OCI-LY3 (cell line): Measurements from ENCODE around the gene ARPC5.
A peak's percentile ranks its signal among the peaks of the same experiment; 100 is the strongest.

Experiments
- H2AFZ ChIP-seq: fragments of 200-600, 300-600 bp; shearing (Covaris generic); 2 replicates; pipeline ENCODE4 v1.6.0; 2014; ENCODE audit warnings: antibody characterized with exemption, low read depth, low read length
- H3K27ac ChIP-seq: fragments of 200-600, 300-600 bp; sonication (generic); 2 replicates; pipeline ENCODE4 v1.5.1; 2014; ENCODE audit warnings: mild to moderate bottlenecking, low read length, moderate library complexity, mixed read lengths
- H3K27me3 ChIP-seq: fragments of 200-600, 300-600 bp; sonication (generic); 2 replicates; pipeline ENCODE4 v1.6.1; 2014; ENCODE audit warnings: low read depth, low read length, mixed read lengths
- H3K36me3 ChIP-seq: fragments of 200-600, 300-600 bp; sonication (generic); replicated peaks from 2 replicates; pipeline ENCODE3; 2014; ENCODE audit warnings: low read depth, low read length, mixed read lengths
- H3K4me1 ChIP-seq: fragments of 300-600, 200-600 bp; sonication (generic); 2 replicates; pipeline ENCODE4 v1.6.1; 2014; ENCODE audit warnings: low read length, mixed read lengths
- H3K4me2 ChIP-seq: fragments of 200-600, 300-600 bp; sonication (generic); 2 replicates; pipeline ENCODE4 v1.6.1; 2014; ENCODE audit warnings: low read length, mixed read lengths
- H3K4me3 ChIP-seq: fragments of 300-600, 200-600 bp; sonication (generic); 2 replicates; pipeline ENCODE4 v1.5.1; 2014; ENCODE audit warnings: antibody characterized with exemption, mild to moderate bottlenecking, low read length, moderate library complexity
- H3K79me2 ChIP-seq: fragments of 300-600, 200-600 bp; shearing (Covaris generic); 2 replicates; pipeline ENCODE4 v1.6.1; 2014; ENCODE audit warnings: mild to moderate bottlenecking, low read length, mixed read lengths
- H3K9ac ChIP-seq: fragments of 300-600, 200-600 bp; shearing (Covaris generic); 2 replicates; pipeline ENCODE4 v1.6.0; 2014; ENCODE audit warnings: mild to moderate bottlenecking, low read length, moderate library complexity
- H3K9me3 ChIP-seq: fragments of 200-600, 300-600 bp; shearing (Covaris generic); 2 replicates; pipeline ENCODE4 v1.6.1; 2014; ENCODE audit warnings: low read length, mixed read lengths; ENCODE audit not compliant: insufficient read depth
- H4K20me1 ChIP-seq: fragments of 200-600, 300-600 bp; sonication (generic); 2 replicates; pipeline ENCODE4 v1.6.1; 2016; ENCODE audit warnings: low read length, mixed read lengths; ENCODE audit not compliant: insufficient read depth
- EZH2phosphoT487 ChIP-seq: fragments of 200-600 bp; shearing (Covaris generic); IDR thresholded peaks from 2 replicates; pipeline ENCODE4 v1.6.1; 2018; ENCODE audit warnings: antibody characterized with exemption, mixed run types, low read depth
- TF ChIP-seq, protein P1 (sequence below): fragments of 200-600, 300-600 bp; sonication (generic); IDR thresholded peaks from 2 replicates; pipeline ENCODE4 v1.5.1; 2014; ENCODE audit warnings: antibody characterized with exemption, low read length, low read depth

ARPC5 gene

DNA sequence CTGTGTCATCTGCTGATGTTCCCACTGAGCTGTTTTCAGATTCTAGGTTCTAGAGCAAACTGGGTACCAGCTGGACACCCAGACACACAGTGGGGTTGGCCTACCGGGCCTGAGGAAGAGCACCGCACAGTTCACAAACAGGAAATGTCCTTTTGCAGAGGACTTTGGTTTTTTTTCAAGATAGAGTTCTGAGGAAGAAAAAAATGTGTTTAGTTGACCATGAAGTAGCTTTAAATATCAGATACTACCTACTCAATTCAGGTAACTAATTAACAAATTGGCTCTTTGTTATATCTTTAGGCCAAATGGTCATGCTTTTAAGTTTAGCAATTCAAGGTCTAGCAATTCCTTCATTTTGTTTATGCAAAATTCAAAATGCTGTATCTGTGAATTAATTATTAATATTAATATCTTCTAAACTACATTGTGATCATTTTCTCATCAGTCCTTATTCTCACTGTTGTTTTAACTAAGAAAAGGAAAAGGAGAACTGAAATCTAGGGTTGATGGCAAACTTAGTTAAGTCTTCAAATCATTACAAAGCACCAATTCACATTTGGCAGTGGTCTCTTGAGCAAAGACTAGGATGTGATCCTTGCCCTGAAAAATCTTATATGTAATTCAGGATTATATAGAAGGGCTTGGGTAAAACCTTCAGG lies 28.1 kb downstream of the ARPC5 start:
- Histone ChIP-seq H3K79me2 (peaks cover 23% of the 10 kb centered on the region), H2AFZ (peak overlapping the region; percentile 18; the same call in 1 of the 2 replicates), H3K9me3 (no peaks in the 10 kb centered on the region), H3K27ac (peak overlapping the region; percentile 93), H3K9ac (peak overlapping the region; percentile 77), H4K20me1 (no peaks in the 10 kb centered on the region), H3K4me2 (peak overlapping the region; percentile 80), H3K4me1 (peaks cover 91% of the 10 kb centered on the region), H3K4me3 (peak overlapping the region; percentile 28), H3K27me3 (no peaks in the 10 kb centered on the region), H3K36me3 (no peaks in the 10 kb centered on the region)
- no peak for TF ChIP-seq EZH2phosphoT487
- TF ChIP-seq, protein P1, sequence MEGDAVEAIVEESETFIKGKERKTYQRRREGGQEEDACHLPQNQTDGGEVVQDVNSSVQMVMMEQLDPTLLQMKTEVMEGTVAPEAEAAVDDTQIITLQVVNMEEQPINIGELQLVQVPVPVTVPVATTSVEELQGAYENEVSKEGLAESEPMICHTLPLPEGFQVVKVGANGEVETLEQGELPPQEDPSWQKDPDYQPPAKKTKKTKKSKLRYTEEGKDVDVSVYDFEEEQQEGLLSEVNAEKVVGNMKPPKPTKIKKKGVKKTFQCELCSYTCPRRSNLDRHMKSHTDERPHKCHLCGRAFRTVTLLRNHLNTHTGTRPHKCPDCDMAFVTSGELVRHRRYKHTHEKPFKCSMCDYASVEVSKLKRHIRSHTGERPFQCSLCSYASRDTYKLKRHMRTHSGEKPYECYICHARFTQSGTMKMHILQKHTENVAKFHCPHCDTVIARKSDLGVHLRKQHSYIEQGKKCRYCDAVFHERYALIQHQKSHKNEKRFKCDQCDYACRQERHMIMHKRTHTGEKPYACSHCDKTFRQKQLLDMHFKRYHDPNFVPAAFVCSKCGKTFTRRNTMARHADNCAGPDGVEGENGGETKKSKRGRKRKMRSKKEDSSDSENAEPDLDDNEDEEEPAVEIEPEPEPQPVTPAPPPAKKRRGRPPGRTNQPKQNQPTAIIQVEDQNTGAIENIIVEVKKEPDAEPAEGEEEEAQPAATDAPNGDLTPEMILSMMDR = no peak

DNA sequence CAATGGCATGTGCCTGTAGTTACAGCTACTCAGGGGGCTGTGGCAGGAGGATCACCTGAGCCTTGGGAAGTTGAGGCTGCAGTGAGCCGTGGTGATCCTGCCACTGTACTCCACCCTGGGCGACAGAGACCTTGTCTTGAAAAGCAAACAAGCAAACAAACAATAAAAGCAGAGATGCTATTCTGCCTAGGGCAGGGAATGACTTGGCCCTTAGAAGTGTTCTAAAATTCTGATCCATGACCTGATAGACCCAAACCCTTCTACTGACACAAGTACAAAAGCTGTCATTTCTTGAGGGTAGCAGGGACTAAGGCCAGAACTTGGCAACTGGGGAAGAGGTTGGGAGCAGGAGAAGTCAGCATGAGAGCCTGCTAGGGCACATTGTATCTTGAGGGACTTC lies 29.7 kb downstream of the ARPC5 start:
- H3K27me3 ChIP-seq = no peaks in the 10 kb centered on the region
- no peaks in the 10 kb centered on the region for H4K20me1 ChIP-seq
- H3K36me3 ChIP-seq = no peaks in the 10 kb centered on the region
- H2AFZ ChIP-seq = 0 out of 2 replicates have a peak overlapping the region, but pooled peaks have one; percentile 9
- H3K9ac ChIP-seq = peak overlapping the region; percentile 77
- no peak for TF ChIP-seq EZH2phosphoT487
- TF ChIP-seq, protein P1 = no peak
- H3K9me3 ChIP-seq = no peaks in the 10 kb centered on the region
- peak overlapping the region; percentile 80 for H3K4me2 ChIP-seq
- peak overlapping the region; percentile 93 for H3K27ac ChIP-seq
- peak overlapping the region; percentile 67; the same call in 1 of the 2 replicates for H3K4me3 ChIP-seq
- peaks cover 98% of the 10 kb centered on the region for H3K4me1 ChIP-seq
- H3K79me2 ChIP-seq = peaks cover 23% of the 10 kb centered on the region

DNA sequence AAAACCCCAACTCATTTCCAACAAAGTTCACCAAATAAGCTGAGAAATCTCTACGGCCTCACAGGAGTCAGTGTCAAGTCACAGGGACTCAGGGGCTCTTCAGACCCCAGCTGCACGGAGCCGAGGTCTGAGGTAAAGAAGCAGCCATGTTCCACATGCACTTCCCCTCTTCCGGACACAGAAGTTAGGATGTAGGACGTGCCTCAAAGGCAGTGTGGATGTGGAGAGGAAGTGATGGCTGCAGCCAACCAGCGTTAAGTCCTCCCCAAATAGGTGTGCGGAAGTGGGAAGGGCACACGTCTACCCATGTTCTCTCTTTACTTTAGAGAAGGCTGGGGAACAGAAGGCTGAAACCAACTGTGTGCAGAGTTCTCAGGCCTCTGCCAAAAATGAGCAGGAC lies 30.8 kb downstream of the ARPC5 start:
- peak overlapping the region; percentile 80 for H3K4me2 ChIP-seq
- H3K4me1 ChIP-seq = peaks cover 98% of the 10 kb centered on the region
- H4K20me1 ChIP-seq = no peaks in the 10 kb centered on the region
- no peaks in the 10 kb centered on the region for H3K27me3 ChIP-seq
- TF ChIP-seq EZH2phosphoT487 = no peak
- H3K4me3 ChIP-seq = peak overlapping the region; percentile 67
- H2AFZ ChIP-seq = no peak overlapping the region
- H3K36me3 ChIP-seq = peaks cover 7% of the 10 kb centered on the region
- H3K9ac ChIP-seq = peak overlapping the region; percentile 77
- no peaks in the 10 kb centered on the region for H3K9me3 ChIP-seq
- peak overlapping the region; percentile 93 for H3K27ac ChIP-seq
- peaks cover 20% of the 10 kb centered on the region for H3K79me2 ChIP-seq

DNA sequence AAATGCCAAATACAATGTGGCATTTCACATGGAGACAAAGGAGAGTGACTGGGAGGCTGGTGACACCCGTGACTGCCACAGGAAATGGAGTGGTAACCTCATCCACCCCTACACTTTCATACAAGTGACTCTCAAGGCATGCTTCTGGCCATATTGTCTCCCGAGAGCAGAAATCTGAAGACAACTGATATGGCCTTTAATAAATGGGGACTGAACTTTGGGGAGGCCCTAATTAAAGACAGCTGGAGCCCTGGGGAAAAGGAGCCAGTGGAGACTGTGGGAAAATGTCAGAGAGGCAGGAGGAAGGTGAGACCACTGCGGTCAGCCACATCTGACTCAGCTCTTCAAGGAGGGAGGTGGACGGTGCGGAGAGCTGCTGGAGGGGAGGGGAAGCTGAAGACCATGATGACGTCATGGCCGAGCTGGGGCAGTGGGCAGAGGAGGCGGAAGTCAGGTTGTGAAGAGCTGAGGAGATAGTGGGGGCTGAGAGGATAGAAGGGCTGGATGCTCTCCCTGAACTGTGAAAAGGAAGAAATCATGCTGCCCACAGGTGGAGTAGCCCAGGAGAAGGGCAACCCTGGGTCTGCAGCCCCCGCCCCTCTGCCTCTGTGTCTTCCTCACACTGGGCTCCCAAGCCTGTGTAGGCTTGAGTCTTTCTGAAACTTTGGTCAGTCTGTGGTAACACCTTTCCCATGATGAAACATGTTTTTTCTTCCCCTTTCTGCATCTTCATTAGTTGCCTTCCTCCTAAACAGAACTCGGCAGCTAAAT lies 31.4 kb downstream of the ARPC5 start:
- peaks cover 7% of the 10 kb centered on the region for H3K36me3 ChIP-seq
- H4K20me1 ChIP-seq = no peaks in the 10 kb centered on the region
- peak overlapping the region; percentile 67 for H3K4me3 ChIP-seq
- H2AFZ ChIP-seq = no peak overlapping the region
- no peaks in the 10 kb centered on the region for H3K9me3 ChIP-seq
- H3K27ac ChIP-seq = peak overlapping the region; percentile 93
- peak overlapping the region; percentile 80 for H3K4me2 ChIP-seq
- H3K4me1 ChIP-seq = peaks cover 94% of the 10 kb centered on the region
- H3K27me3 ChIP-seq = no peaks in the 10 kb centered on the region
- TF ChIP-seq EZH2phosphoT487 = no peak
- TF ChIP-seq, protein P1 = no peak
- H3K9ac ChIP-seq = peak overlapping the region; percentile 77
- peaks cover 19% of the 10 kb centered on the region for H3K79me2 ChIP-seq
